Measurements from ENCODE around the gene POLE4.
A peak's percentile ranks its signal among the peaks of the same experiment; 100 is the strongest.

The POLE4 gene

DNA sequence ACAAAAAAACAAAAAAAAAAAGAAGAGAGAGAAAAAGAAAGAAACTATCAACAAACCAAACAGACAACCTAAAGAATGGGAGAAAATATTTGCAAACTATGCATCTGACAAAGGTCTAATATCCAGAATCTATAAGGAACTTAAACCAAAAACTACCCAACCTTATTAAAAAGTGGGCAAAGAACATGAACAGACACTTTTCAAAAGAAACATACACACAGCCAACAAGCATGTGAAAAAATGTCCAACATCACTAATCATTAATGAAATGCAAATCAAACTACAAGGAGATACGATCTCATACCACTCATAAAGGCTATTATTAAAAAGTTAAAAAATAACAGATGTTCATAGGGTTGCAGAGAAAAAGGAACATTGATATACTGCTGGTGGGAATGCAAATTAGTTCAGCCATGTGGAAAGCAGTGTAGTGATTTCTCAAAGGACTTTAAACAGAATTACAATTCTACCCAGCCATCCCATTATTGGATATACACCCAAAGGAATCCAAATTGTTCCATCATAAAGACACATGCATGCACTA, 7.2 kb upstream of the POLE4 start:
- TF ChIP-seq, protein P1, sequence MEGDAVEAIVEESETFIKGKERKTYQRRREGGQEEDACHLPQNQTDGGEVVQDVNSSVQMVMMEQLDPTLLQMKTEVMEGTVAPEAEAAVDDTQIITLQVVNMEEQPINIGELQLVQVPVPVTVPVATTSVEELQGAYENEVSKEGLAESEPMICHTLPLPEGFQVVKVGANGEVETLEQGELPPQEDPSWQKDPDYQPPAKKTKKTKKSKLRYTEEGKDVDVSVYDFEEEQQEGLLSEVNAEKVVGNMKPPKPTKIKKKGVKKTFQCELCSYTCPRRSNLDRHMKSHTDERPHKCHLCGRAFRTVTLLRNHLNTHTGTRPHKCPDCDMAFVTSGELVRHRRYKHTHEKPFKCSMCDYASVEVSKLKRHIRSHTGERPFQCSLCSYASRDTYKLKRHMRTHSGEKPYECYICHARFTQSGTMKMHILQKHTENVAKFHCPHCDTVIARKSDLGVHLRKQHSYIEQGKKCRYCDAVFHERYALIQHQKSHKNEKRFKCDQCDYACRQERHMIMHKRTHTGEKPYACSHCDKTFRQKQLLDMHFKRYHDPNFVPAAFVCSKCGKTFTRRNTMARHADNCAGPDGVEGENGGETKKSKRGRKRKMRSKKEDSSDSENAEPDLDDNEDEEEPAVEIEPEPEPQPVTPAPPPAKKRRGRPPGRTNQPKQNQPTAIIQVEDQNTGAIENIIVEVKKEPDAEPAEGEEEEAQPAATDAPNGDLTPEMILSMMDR (IDR thresholded peaks at IDR 0.05; ENCODE audit: low read depth, low read length, missing control alignments), result no peak
- no peak overlapping the region for H3K4me3 ChIP-seq (ENCODE audit: low read depth, low read length)
- in situ Hi-C loops (cut with HindIII; ENCODE audit: low pct_ligation_motif_present, low sequenced_read_pairs), result no loop called here
- H3K36me3 ChIP-seq (replicated peaks), result no peaks in the 10 kb centered on the region
- no peak for DNase-seq
- no peak overlapping the region for H3K27ac ChIP-seq
- no peaks in the 10 kb centered on the region for H3K27me3 ChIP-seq (replicated peaks)

DNA sequence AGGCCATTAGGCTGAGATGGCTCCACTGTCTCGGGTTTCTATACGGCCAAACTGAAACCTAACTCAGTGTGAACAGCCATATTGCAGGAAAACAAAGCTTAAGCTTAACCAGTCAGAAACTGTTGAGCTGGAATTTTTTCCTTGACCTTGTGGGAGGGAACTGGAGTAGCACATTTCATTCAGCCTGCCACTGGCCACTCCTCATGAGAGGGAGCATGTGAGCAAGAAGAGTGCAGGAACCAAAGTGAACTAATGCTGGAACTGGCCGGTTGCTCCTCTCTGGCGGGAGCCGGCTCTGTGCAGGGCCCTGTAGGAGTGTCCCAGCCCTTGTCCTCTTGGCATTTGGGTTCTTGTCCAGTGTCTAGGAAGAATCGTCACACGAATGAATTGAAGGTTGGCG, 5.9 kb upstream of the POLE4 start:
- TF ChIP-seq, protein P1 (IDR thresholded peaks at IDR 0.05; ENCODE audit: low read depth, low read length, missing control alignments), result no peak
- in situ Hi-C loops (cut with HindIII; ENCODE audit: low pct_ligation_motif_present, low sequenced_read_pairs), result no loop called here
- H3K27me3 ChIP-seq (replicated peaks), result no peaks in the 10 kb centered on the region
- H3K36me3 ChIP-seq (replicated peaks), result no peaks in the 10 kb centered on the region
- no peak overlapping the region for H3K4me3 ChIP-seq (ENCODE audit: low read depth, low read length)
- no peak for DNase-seq
- no peak overlapping the region for H3K27ac ChIP-seq

DNA sequence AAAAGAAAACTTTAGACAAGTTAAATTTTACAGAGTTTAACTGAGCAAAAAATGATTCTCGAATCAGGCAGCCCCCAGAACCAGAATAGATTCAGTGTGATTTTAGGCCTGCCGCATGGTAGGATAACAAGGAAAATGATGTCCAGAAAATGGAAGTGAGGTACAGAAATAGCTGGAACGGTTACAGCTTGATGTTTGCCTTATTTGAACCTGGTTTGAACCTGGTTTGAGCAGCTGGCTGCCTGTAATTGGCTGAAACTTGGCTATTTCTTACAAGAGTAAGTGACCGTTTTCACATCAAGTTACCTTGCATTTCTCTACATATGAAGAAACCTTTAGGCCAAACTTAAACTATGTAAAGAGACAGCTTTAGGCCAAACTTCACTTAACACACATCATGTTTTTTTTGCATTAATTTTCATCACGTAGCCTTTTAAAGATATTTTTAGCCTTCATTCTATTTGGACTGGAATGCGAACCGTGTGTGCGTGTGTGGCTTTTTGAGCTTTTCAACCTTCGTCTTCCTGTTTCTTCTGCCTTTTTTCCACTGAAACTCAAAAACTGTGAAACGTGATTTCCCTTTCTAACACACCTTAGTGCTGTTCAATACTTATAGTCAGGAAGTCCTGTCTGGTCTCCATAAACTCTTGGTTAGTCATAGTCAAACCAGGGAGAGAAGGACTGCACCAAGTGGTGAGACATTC, 4.5 kb upstream of the POLE4 start:
- Histone ChIP-seq H3K27me3 (replicated peaks) (no peaks in the 10 kb centered on the region), H3K4me3 (ENCODE audit: low read depth, low read length) (no peak overlapping the region), H3K27ac (no peak overlapping the region), H3K36me3 (replicated peaks) (no peaks in the 10 kb centered on the region)
- no peak for DNase-seq
- in situ Hi-C loops (cut with HindIII; ENCODE audit: low pct_ligation_motif_present, low sequenced_read_pairs), result no loop called here
- TF ChIP-seq, protein P1 (IDR thresholded peaks at IDR 0.05; ENCODE audit: low read depth, low read length, missing control alignments), result no peak

DNA sequence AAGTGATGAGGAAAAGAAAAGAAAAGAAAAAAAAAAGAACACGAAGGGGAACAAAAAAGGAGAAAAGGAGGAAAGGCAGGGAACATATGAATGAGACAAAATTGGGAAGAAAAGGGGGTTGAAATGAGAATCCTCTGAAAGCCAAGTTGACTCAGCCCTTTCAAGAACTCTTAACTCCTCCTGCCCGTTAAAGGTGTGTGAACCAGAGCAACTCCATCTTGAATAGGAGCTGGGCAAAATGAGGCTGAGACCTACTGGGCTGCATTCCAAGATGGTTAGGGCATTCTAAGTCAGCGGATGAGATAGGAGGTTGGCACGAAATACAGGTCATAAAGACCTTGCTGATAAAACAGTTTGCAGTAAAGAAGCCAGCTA, 4.0 kb upstream of the POLE4 start:
- Histone ChIP-seq H3K36me3 (replicated peaks) (no peaks in the 10 kb centered on the region), H3K27me3 (replicated peaks) (no peaks in the 10 kb centered on the region), H3K4me3 (ENCODE audit: low read depth, low read length) (no peak overlapping the region), H3K27ac (no peak overlapping the region)
- no peak for DNase-seq
- TF ChIP-seq, protein P1 (IDR thresholded peaks at IDR 0.05; ENCODE audit: low read depth, low read length, missing control alignments), result no peak
- in situ Hi-C loops (cut with HindIII; ENCODE audit: low pct_ligation_motif_present, low sequenced_read_pairs), result no loop called here

DNA sequence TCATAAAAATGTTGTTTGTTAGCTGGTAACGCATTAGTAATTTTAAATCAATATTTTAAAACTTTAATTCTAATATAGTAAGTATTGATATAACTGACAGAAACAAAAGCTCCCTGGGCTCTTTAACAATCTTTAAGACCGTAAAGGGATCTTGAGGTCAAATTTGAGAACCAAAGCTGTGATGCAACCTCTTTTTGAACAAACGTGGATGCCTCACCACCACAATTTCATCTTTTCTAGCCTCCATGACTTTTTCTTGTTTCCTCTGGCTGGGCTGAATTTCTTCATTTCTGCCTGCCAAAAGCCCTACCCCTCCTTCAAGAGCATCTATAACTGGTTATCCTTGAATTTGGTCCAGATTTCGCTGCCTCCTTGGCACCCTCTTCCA, 563 bp upstream of the POLE4 start:
- H3K27ac ChIP-seq, result no peak overlapping the region
- H3K27me3 ChIP-seq (replicated peaks), result no peaks in the 10 kb centered on the region
- TF ChIP-seq, protein P1 (IDR thresholded peaks at IDR 0.05; ENCODE audit: low read depth, low read length, missing control alignments), result no peak
- peak; percentile 5 for DNase-seq
- peak overlapping the region; percentile 71 for H3K4me3 ChIP-seq (ENCODE audit: low read depth, low read length)
- in situ Hi-C loops (cut with HindIII; ENCODE audit: low pct_ligation_motif_present, low sequenced_read_pairs), result no loop called here
- no peaks in the 10 kb centered on the region for H3K36me3 ChIP-seq (replicated peaks)
